T47D (cell line): Measurements from ENCODE around the gene HMGB4.
A peak's percentile ranks its signal among the peaks of the same experiment; 100 is the strongest.

Source experiments
- DNase-seq, 2 experiments: peaks; one replicate each; pipeline versions ENCODE4 v3.0.0 to v3.0.0-alpha.2; 2011 to 2012; ENCODE audit warnings: low read depth in 1 of 2, low spot score in 1 of 2
- JUND ChIP-seq: IDR thresholded peaks from 2 replicates; pipeline ENCODE4 v1.6.1; 2012; ENCODE audit warnings: low read depth
- in situ Hi-C: cut with HindIII; loops from 2 replicates; pipeline ENCODE4 v1.10.0; 2016; ENCODE audit warnings: low sequenced_read_pairs, low pct_unique_long_range_greater_than_20kb

Gene HMGB4

GRCh38 chr1:33886496-33886895, 22.6 kb downstream of the HMGB4 start:
- in situ Hi-C loops, result no loop called here
- no peak for DNase-seq
- TF ChIP-seq JUND, result no peak

GRCh38 chr1:33893147-33893830, 29.4 kb downstream of the HMGB4 start:
- no peak for TF ChIP-seq JUND
- in situ Hi-C loops, result no loop called here
- no peak for DNase-seq

- no peak for DNase-seq
- TF ChIP-seq JUND, result no peak
- in situ Hi-C loops, result no loop called here
These were observed 31.5 kb downstream of the HMGB4 start for GRCh38 chr1:33895396-33895795.

- DNase-seq, result no peak
- no peak for TF ChIP-seq JUND
- in situ Hi-C loops, result no loop called here
These were observed 32.1 kb downstream of the HMGB4 start for GRCh38 chr1:33895976-33896375.

- no peak for TF ChIP-seq JUND
- in situ Hi-C loops, result no loop called here
- peak in 1 of 2 experiments; percentile 53 for DNase-seq
These were observed 33.3 kb downstream of the HMGB4 start for GRCh38 chr1:33897092-33897725.

GRCh38 chr1:33898406-33898805, 34.5 kb downstream of the HMGB4 start:
- in situ Hi-C loops, result no loop called here
- no peak for TF ChIP-seq JUND
- no peak for DNase-seq

- TF ChIP-seq JUND, result no peak
- no peak for DNase-seq
- in situ Hi-C loops, result no loop called here
These were observed 35.0 kb downstream of the HMGB4 start for GRCh38 chr1:33898881-33899280.

GRCh38 chr1:33899746-33900145, 35.9 kb downstream of the HMGB4 start:
- no peak for TF ChIP-seq JUND

GRCh38 chr1:33902486-33903209, 38.8 kb downstream of the HMGB4 start:
- in situ Hi-C loops, result no loop called here
- TF ChIP-seq JUND, result no peak
- DNase-seq, result no peak

More at GRCh38 chr1:33899746-33900145, 35.9 kb downstream of the HMGB4 start:
- DNase-seq, result no peak
- in situ Hi-C loops, result no loop called here

- TF ChIP-seq JUND, result no peak
- DNase-seq, result no peak
- in situ Hi-C loops, result no loop called here
These were observed 39.3 kb downstream of the HMGB4 start for GRCh38 chr1:33903210-33903589.

- DNase-seq, result no peak
These were observed 41.4 kb downstream of the HMGB4 start for GRCh38 chr1:33905241-33905640.

GRCh38 chr1:33906156-33906555, 42.3 kb downstream of the HMGB4 start:
- in situ Hi-C loops, result no loop called here
- DNase-seq, result no peak
- TF ChIP-seq JUND, result no peak

More at GRCh38 chr1:33905241-33905640, 41.4 kb downstream of the HMGB4 start:
- no peak for TF ChIP-seq JUND
- in situ Hi-C loops, result no loop called here

- no peak for DNase-seq
- in situ Hi-C loops, result no loop called here
- no peak for TF ChIP-seq JUND
These were observed 44.6 kb downstream of the HMGB4 start for GRCh38 chr1:33908324-33908956.
